Measurements from ENCODE around the gene LRMDA.
A peak's percentile ranks its signal among the peaks of the same experiment; 100 is the strongest.

LRMDA gene

DNA sequence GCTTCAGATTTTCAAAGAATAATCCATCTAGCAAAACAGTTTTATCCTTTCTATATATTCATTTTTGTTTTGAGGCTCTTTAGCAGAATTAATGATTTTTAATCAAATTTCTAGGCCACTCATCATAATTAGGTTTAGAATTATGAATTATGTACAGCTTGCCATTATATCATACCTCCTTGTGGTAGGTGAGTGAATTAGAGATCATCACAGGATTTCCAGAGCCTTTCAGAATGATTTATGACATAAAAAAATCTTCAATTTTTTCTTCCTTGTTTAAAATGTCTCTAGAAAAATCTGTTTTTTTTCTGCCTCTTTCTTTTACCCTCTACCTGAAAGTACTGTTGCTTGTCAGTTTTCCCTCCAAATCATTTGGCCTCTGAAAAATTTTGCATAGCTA, 433.3 kb downstream of the LRMDA start:
- Histone ChIP-seq H3K36me3 (ENCODE audit: insufficient read depth, low read length) (no peaks in the 10 kb centered on the region), H3K4me1 (ENCODE audit: insufficient read depth, low read length, poor library complexity, severe bottlenecking) (no peaks in the 10 kb centered on the region), H3K9me3 (ENCODE audit: insufficient read depth, low read depth, low read length) (no peaks in the 10 kb centered on the region), H3K27me3 (ENCODE audit: insufficient read depth, low read length, poor library complexity, severe bottlenecking) (no peaks in the 10 kb centered on the region), H3K4me2 (ENCODE audit: low read depth, low read length, poor library complexity, severe bottlenecking) (no peak overlapping the region), H3K9me2 (replicated peaks; ENCODE audit: low read depth, low read length) (no peaks in the 10 kb centered on the region), H3K9ac (ENCODE audit: low read depth, low read length, poor library complexity, severe bottlenecking) (no peak overlapping the region), H3K79me2 (ENCODE audit: insufficient read depth, low read length) (no peaks in the 10 kb centered on the region), H3F3A (ENCODE audit: low read depth) (no peaks in the 10 kb centered on the region), H3K4me3 (ENCODE audit: low read length, poor library complexity, severe bottlenecking) (no peak overlapping the region), H2AFZ (ENCODE audit: low read length) (no peak overlapping the region), H4K20me1 (ENCODE audit: insufficient read depth, low read length, poor library complexity, severe bottlenecking) (no peaks in the 10 kb centered on the region)
- TF ChIP-seq, protein P1, sequence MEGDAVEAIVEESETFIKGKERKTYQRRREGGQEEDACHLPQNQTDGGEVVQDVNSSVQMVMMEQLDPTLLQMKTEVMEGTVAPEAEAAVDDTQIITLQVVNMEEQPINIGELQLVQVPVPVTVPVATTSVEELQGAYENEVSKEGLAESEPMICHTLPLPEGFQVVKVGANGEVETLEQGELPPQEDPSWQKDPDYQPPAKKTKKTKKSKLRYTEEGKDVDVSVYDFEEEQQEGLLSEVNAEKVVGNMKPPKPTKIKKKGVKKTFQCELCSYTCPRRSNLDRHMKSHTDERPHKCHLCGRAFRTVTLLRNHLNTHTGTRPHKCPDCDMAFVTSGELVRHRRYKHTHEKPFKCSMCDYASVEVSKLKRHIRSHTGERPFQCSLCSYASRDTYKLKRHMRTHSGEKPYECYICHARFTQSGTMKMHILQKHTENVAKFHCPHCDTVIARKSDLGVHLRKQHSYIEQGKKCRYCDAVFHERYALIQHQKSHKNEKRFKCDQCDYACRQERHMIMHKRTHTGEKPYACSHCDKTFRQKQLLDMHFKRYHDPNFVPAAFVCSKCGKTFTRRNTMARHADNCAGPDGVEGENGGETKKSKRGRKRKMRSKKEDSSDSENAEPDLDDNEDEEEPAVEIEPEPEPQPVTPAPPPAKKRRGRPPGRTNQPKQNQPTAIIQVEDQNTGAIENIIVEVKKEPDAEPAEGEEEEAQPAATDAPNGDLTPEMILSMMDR (conservative IDR thresholded peaks at IDR 0.05; ENCODE audit: low read length): 0 out of 2 replicates have a peak, but pooled peaks have one; percentile 17
- TF ChIP-seq EZH2phosphoT487 (IDR thresholded peaks at IDR 0.05; ENCODE audit: borderline replicate concordance): no peak

DNA sequence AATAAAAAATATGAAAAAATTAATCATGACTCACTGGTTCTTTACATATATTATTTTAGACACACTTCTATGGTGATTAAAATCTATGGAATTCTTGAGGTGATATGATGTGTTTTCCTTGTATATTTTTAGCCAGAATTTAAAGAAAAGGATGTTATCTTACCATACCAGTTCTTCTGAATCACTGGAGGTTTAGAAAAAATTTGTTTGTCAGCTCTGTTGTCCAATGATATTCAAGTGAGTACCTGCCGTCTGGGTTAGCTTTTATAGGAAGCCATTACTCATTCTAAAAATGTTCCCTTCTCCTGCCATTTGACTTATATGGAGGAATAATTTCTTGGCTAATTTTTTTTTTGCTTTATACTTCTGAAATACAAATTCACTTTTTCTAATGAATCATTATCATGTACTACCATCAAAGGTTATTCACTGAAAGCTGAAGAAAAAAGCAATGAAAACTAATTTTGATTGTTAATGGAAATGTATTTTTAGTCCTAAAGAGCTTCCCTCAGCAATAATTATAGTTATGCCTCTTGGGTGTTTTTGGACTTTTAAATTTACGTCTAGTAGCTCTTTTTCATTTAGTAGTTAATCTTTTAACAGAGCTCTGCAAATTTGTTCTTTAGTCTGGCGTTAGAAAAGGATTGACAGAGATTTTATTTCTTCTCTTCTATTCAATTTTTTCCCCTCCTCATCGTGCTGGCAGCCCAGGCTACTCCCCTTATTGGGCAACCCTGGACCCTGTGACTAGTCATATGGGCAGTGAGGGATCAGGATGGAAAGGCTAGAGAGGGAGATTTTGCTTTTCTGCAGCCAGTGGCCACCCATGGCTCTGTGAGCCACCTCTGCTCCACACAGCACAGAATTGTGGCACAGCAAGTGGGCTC, 434.2 kb downstream of the LRMDA start:
- Histone ChIP-seq H3K4me3 (ENCODE audit: low read length, poor library complexity, severe bottlenecking) (no peak overlapping the region), H4K20me1 (ENCODE audit: insufficient read depth, low read length, poor library complexity, severe bottlenecking) (no peaks in the 10 kb centered on the region), H3K36me3 (ENCODE audit: insufficient read depth, low read length) (no peaks in the 10 kb centered on the region), H3K4me1 (ENCODE audit: insufficient read depth, low read length, poor library complexity, severe bottlenecking) (no peaks in the 10 kb centered on the region), H3F3A (ENCODE audit: low read depth) (no peaks in the 10 kb centered on the region), H3K9me2 (replicated peaks; ENCODE audit: low read depth, low read length) (no peaks in the 10 kb centered on the region), H3K27me3 (ENCODE audit: insufficient read depth, low read length, poor library complexity, severe bottlenecking) (no peaks in the 10 kb centered on the region), H3K4me2 (ENCODE audit: low read depth, low read length, poor library complexity, severe bottlenecking) (no peak overlapping the region), H2AFZ (ENCODE audit: low read length) (peak overlapping the region; percentile 59; the same call in 1 of the 2 replicates), H3K9me3 (ENCODE audit: insufficient read depth, low read depth, low read length) (no peaks in the 10 kb centered on the region), H3K9ac (ENCODE audit: low read depth, low read length, poor library complexity, severe bottlenecking) (no peak overlapping the region), H3K79me2 (ENCODE audit: insufficient read depth, low read length) (no peaks in the 10 kb centered on the region)
- TF ChIP-seq, protein P1 (conservative IDR thresholded peaks at IDR 0.05; ENCODE audit: low read length): no peak
- no peak for TF ChIP-seq EZH2phosphoT487 (IDR thresholded peaks at IDR 0.05; ENCODE audit: borderline replicate concordance)

DNA sequence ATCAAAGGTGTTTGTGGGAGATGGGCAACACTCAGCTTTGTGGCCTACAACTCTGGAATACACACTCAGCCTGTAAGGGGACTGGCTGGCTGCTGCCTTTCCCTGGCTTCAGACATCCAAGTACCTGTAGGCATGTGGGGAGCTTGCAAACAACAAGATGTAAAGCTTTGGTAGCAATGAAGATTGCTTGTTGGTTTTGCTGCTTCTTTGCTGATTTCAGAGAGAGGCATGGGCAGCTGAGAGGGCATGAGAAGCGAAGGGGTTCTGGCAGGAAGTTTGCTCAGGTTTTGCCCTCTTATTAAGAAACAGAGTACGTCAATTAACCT, 434.8 kb downstream of the LRMDA start:
- Histone ChIP-seq H3K9me3 (ENCODE audit: insufficient read depth, low read depth, low read length) (no peaks in the 10 kb centered on the region), H3K79me2 (ENCODE audit: insufficient read depth, low read length) (no peaks in the 10 kb centered on the region), H3F3A (ENCODE audit: low read depth) (no peaks in the 10 kb centered on the region), H3K9me2 (replicated peaks; ENCODE audit: low read depth, low read length) (no peaks in the 10 kb centered on the region), H4K20me1 (ENCODE audit: insufficient read depth, low read length, poor library complexity, severe bottlenecking) (no peaks in the 10 kb centered on the region), H3K4me3 (ENCODE audit: low read length, poor library complexity, severe bottlenecking) (no peak overlapping the region), H3K9ac (ENCODE audit: low read depth, low read length, poor library complexity, severe bottlenecking) (no peak overlapping the region), H3K4me2 (ENCODE audit: low read depth, low read length, poor library complexity, severe bottlenecking) (no peak overlapping the region), H2AFZ (ENCODE audit: low read length) (peak overlapping the region; percentile 59; the same call in 1 of the 2 replicates), H3K27me3 (ENCODE audit: insufficient read depth, low read length, poor library complexity, severe bottlenecking) (no peaks in the 10 kb centered on the region), H3K36me3 (ENCODE audit: insufficient read depth, low read length) (no peaks in the 10 kb centered on the region), H3K4me1 (ENCODE audit: insufficient read depth, low read length, poor library complexity, severe bottlenecking) (no peaks in the 10 kb centered on the region)
- TF ChIP-seq EZH2phosphoT487 (IDR thresholded peaks at IDR 0.05; ENCODE audit: borderline replicate concordance): no peak
- TF ChIP-seq, protein P1 (conservative IDR thresholded peaks at IDR 0.05; ENCODE audit: low read length): no peak

Data from Loucy (cell line).